Measurements from ENCODE around the gene FBXL15. TPM values are rescaled to one million over a fixed set of nuclear protein-coding genes. Genes with fewer than 3 reads are reported as not detected.
A peak's percentile ranks its signal among the peaks of the same experiment; 100 is the strongest.

The FBXL15 gene
- total RNA-seq, 1 experiment from 2014 or later, result 24.6 TPM

- ChIA-PET CTCF (interaction anchor here (0.5 to 1.0 kb wide), 5 partner anchors 35 to 323 kb away, joined by 3 read pairs; no protein-coding TSS in a partner anchor), POLR2A (no interaction called here)
- TF ChIP-seq CREM (CRISPR knock-in tag; IDR thresholded peaks at IDR 0.05) (no peak), NFATC4 (CRISPR knock-in tag; IDR thresholded peaks at IDR 0.05) (no peak), SP1 (CRISPR knock-in tag; conservative IDR thresholded peaks at IDR 0.05) (no peak), TCF7 (CRISPR knock-in tag; IDR thresholded peaks at IDR 0.05; ENCODE audit: low read depth) (no peak), ATF1 (CRISPR knock-in tag; IDR thresholded peaks at IDR 0.05) (no peak), NFYB (CRISPR knock-in tag; conservative IDR thresholded peaks at IDR 0.05; ENCODE audit: low read depth) (no peak)
- H3K27ac Mint-ChIP-seq, result no peak overlapping the region
- H3K9me3 Mint-ChIP-seq, result no peaks in the 10 kb centered on the region
- no peak for ATAC-seq
- H3K4me3 Mint-ChIP-seq, result no peak overlapping the region
- DNase-seq (ENCODE audit: low spot score), result no peak
- peaks cover 11% of the 10 kb centered on the region for H3K4me1 Mint-ChIP-seq
- H3K36me3 Mint-ChIP-seq, result no peaks in the 10 kb centered on the region
- peaks cover 52% of the 10 kb centered on the region for H3K27me3 Mint-ChIP-seq (ENCODE audit: low read depth)
Measured at GRCh38 chr10:102438374-102438773, 17.7 kb downstream of the FBXL15 start.

- peaks cover 5% of the 10 kb centered on the region for H3K27me3 Mint-ChIP-seq (ENCODE audit: low read depth)
- peaks cover 8% of the 10 kb centered on the region for H3K4me1 Mint-ChIP-seq
- ChIA-PET CTCF (no interaction called here), POLR2A (no interaction called here)
- DNase-seq (ENCODE audit: low spot score) (no peak), ATAC-seq (no peak)
- no peak overlapping the region for H3K4me3 Mint-ChIP-seq
- no peaks in the 10 kb centered on the region for H3K9me3 Mint-ChIP-seq
- TF ChIP-seq ZBTB43 (CRISPR knock-in tag; IDR thresholded peaks at IDR 0.05) (no peak), JAZF1 (CRISPR knock-in tag; IDR thresholded peaks at IDR 0.05) (no peak), ZSCAN18 (CRISPR knock-in tag; IDR thresholded peaks at IDR 0.05) (no peak), GTF2I (CRISPR knock-in tag; conservative IDR thresholded peaks at IDR 0.05) (no peak), HMGXB4 (CRISPR knock-in tag; IDR thresholded peaks at IDR 0.05) (no peak), MXD4 (CRISPR knock-in tag; IDR thresholded peaks at IDR 0.05; ENCODE audit: borderline replicate concordance) (no peak), TP53 (CRISPR knock-in tag; IDR thresholded peaks at IDR 0.05) (no peak)
- H3K36me3 Mint-ChIP-seq, result no peaks in the 10 kb centered on the region
- H3K27ac Mint-ChIP-seq, result no peak overlapping the region
Measured at GRCh38 chr10:102444851-102445250, 24.2 kb downstream of the FBXL15 start.

GRCh38 chr10:102449321-102450123 is 28.9 kb downstream of the FBXL15 start:
- Mint-ChIP-seq H3K27me3 (ENCODE audit: low read depth) (no peaks in the 10 kb centered on the region), H3K27ac (peak overlapping the region; percentile 83), H3K4me3 (peak overlapping the region; percentile 93), H3K36me3 (peaks cover 9% of the 10 kb centered on the region), H3K9me3 (no peaks in the 10 kb centered on the region), H3K4me1 (peaks cover 31% of the 10 kb centered on the region)
- POLR2A ChIA-PET, result interaction anchor here (0.7 to 3.1 kb wide), 6 partner anchors 11 to 50 kb away, joined by 5 to 37 read pairs (median 10); partner anchors contain the start of genes CUEDC2 and FBXL15
- peak; percentile 83 for DNase-seq (ENCODE audit: low spot score)
- TF ChIP-seq ZNF263 (CRISPR knock-in tag; IDR thresholded peaks at IDR 0.05; ENCODE audit: low read depth) (no peak), USF1 (CRISPR knock-in tag; IDR thresholded peaks at IDR 0.05) (0 out of 2 replicates have a peak, but pooled peaks have one; percentile 18)
- ATAC-seq, result peak; percentile 83
- CTCF ChIA-PET, result interaction anchor here (0.6 to 4.0 kb wide), 11 partner anchors 14 to 488 kb away, joined by 3 to 40 read pairs (median 10); partner anchors contain the start of genes FBXL15 and NFKB2

Data from WTC11 (cell line).